ENCODE results near the gene MYO15B.

GRCh38 chr17:75595920-75596313 lies 8.3 kb downstream of the MYO15B start:
- TF ChIP-seq CTCF (IDR thresholded peaks at IDR 0.05; ENCODE audit: extremely low read depth in 1 of 2, insufficient read depth in 1 of 2, low read depth in 1 of 2, low read length in 2 of 2) = no peak
- TF ChIP-seq MYC (IDR thresholded peaks at IDR 0.05; ENCODE audit: low read depth, low read length) = no peak
- TF ChIP-seq POLR2AphosphoS5 (IDR thresholded peaks at IDR 0.05; ENCODE audit: insufficient read depth, low read depth, low read length) = no peak
- TF ChIP-seq POLR2A (IDR thresholded peaks at IDR 0.05; ENCODE audit: low read depth, low read length) = no peak
